SK-N-DZ (cell line): ENCODE measurements around the gene KIF21A.

Source experiments
- DNase-seq: peaks from one replicate; pipeline ENCODE4 v3.0.0-alpha.2; 2015; ENCODE audit warnings: low spot score

The KIF21A gene

GRCh38 chr12:39287817-39288216, 155.1 kb downstream of the KIF21A start:
- DNase-seq: no peak

- DNase-seq: peak; percentile 43
Measured at GRCh38 chr12:39287409-39287808, 155.5 kb downstream of the KIF21A start.

GRCh38 chr12:39278426-39278825, 164.5 kb downstream of the KIF21A start:
- no peak for DNase-seq

- no peak for DNase-seq
Measured at GRCh38 chr12:39277416-39277815, 165.5 kb downstream of the KIF21A start.

- peak; percentile 71 for DNase-seq
Measured at GRCh38 chr12:39275846-39276245, 167.1 kb downstream of the KIF21A start.

- DNase-seq: peak; percentile 98
Measured at GRCh38 chr12:39272871-39273655, 169.9 kb downstream of the KIF21A start.

GRCh38 chr12:39269492-39269891, 173.4 kb downstream of the KIF21A start:
- DNase-seq: no peak

- no peak for DNase-seq
Measured at GRCh38 chr12:39267886-39268285, 175.0 kb downstream of the KIF21A start.

GRCh38 chr12:39252628-39253027, 190.3 kb downstream of the KIF21A start:
- no peak for DNase-seq
